Fibroblast of the aortic adventitia (primary cell): Measurements from ENCODE around the gene LRRC8B. TPM values are rescaled to one million over a fixed set of nuclear protein-coding genes. Genes with fewer than 3 reads are reported as not detected.

ENCODE experiments used
- DNase-seq: peaks from one replicate; pipeline ENCODE4 v3.0.0-alpha.2; 2010; ENCODE audit warnings: low read depth
- H3K4me3 ChIP-seq: 2 replicates; pipeline ENCODE4 v1.5.1; 2011; ENCODE audit warnings: low read depth, mild to moderate bottlenecking, control low read depth, low read length, moderate library complexity
- CTCF ChIP-seq: IDR thresholded peaks from 2 replicates; pipeline ENCODE4 v1.5.1; 2011; ENCODE audit warnings: mild to moderate bottlenecking, low read length, control low read depth, inconsistent platforms; ENCODE audit not compliant: insufficient read depth
- total RNA-seq: library from RNA; depleted of rRNA; stranded (reverse); fragments of >200 nt; gene quantifications from 2 replicates; pipeline ENCODE4 v1.2.3, GENCODE V29; 2012; ENCODE audit warnings: low replicate concordance

LRRC8B gene
- total RNA-seq, 1 donor, result 2.5 TPM

DNA sequence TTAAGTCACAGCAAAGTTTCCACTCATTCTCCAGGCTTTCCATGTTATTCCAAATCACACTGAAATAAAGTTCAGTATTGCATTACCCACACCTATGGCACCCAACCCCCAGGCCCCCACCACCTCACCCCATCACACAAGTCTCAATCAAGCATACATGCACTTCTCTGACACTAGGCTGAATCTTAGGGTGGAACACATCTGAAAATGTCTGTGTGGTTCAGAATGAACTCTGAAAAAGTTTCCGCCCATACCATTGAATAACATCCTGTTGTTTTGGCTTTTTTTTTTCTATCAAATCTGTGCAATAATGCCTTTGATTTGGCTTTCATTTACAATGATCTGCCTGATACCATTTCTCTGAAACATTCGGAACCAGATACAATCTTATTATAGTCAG lies 82.5 kb downstream of the LRRC8B start:
- no peak overlapping the region for H3K4me3 ChIP-seq
- DNase-seq, result no peak
- no peak for TF ChIP-seq CTCF

- TF ChIP-seq CTCF, result no peak
- H3K4me3 ChIP-seq, result no peak overlapping the region
- no peak for DNase-seq
These were observed 83.1 kb downstream of the LRRC8B start for GRCh38 chr1:89607586-89608318.

DNA sequence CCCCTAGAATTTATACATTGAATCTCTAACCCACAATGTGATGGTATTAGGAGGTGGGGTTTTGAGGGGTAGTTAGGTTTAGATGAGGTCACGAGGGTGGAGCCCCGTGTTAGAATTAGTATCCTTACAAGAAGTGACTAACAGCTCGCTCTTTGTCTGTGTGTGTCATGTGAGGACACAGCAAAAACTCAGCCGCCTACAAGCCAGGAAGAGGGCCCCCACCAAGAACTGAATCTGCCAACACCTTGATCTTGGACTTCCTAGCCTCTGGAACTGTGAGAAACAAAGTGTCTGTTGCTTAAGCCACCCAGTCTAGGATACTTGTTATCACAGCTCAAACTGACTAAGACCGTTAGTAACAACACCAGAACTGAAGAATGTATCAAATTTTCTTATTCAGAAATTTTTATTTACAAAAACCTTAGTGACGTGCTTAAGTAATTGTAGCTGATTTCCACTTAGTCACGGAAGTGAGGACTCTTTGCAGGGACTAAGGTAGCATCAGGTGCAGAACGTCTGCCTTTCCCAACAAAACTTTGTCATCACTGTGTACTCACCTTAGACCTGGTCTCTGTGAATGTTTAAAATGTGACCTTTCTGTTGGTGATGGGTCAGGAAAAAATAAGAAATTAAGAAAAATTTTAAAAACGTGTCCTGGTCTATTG lies 83.8 kb downstream of the LRRC8B start:
- no peak for TF ChIP-seq CTCF
- no peak for DNase-seq
- H3K4me3 ChIP-seq, result no peak overlapping the region

DNA sequence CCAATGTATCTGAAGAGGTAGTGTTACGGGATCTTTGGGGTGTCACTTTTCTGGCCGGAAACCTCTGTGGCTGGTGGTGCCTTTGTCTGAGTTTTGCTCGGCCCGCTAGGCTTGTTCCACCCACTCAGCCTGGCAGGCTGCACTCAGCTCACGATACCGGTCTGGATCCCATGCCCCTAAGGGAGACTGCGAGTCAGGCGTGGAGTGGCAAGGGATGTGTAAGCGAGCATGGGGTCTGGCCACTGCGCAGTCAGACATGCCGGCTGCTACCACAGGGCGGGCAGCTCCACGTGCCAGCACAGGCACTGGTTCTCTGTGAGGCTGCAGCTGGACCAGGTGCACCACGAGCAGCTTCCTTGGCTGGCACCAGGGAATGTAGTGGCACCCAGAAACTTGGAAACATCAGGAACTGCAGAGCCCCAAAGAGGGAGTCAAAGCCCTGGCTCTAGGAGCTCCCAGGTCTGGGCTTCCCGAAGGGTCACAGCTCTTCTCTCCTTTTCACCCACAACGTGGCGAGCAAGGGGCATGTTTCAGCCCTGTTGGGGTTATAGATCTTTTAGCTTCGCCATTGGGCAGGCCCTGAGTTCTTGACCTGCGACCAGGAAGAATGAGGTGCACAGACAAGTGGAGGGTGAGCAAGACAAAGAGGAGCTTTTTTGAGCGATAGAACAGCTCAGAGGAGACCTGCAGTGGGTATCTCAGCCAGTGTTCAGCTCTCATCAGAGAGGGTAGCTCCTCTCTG lies 84.5 kb downstream of the LRRC8B start:
- no peak for TF ChIP-seq CTCF
- no peak for DNase-seq
- H3K4me3 ChIP-seq, result no peak overlapping the region

DNA sequence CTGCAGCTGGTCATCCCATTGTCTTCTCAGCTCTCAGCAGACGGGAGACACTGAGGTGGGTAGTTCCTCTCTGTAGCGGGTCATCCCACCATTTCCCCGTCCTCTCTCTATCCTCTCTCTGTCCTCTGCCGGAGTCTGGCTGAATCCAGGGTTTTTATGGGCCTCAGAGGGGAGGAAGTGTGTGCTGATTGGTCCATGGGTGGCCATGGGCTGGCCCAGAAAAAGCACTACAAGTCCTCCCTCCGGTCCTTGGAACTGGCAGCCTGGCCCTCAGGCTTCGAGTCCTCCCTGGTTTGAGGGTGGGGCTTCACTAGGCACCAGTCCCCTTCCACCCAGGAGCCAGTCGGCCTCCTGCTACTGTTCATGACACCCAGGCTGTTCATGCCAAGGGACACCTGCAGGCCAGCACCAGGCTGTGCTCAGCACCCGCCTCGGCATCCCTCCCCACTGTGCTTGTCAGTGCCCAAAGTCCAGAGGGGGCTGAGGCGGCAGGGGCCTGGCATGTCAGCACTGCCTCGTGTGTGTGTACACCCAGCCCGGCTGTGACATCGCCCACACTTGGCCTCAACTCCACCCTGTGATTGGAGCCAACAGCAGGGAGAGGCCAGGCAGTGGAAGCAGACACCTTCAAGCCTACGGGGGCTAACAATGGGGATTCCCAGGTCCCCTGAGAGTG lies 85.3 kb downstream of the LRRC8B start:
- no peak for DNase-seq
- no peak for TF ChIP-seq CTCF
- no peak overlapping the region for H3K4me3 ChIP-seq

DNA sequence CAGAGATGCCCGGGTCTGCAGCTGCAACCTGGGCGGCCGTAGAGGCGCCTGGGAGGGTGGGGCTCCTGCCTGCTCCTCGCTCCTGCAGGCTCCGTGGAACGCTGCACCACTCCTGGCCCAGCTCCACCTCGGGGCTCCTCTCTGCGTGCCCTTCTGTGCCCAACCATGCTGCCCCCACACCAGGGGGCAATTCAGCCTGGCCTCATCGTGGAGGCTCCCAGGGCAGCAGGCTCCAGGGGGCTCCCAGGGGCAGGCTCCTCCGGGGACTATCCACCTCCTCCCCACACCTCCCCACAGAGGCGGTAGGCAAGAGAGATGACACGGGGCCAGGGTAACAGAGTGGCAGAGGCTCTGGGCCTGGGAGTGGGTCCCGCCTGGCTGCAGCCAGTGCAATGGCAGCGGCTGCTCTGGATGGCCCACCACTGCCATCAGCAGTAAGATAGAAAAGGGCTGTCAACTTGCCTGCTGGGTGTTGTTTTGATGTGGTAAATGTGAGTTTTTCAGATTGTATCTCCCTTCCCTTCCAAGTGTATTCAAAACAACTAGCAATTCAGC lies 85.9 kb downstream of the LRRC8B start:
- TF ChIP-seq CTCF, result no peak
- no peak for DNase-seq
- H3K4me3 ChIP-seq, result no peak overlapping the region
